Activated naive CD8-positive, alpha-beta T cell treated with anti-CD3 and anti-CD28 coated beads, Interleukin-2, amount 10 ng/mL, durations not matched to agents 7 days and 5 days (primary cell): ENCODE measurements around the gene RHBDL1. TPM values are rescaled to one million over a fixed set of nuclear protein-coding genes. Genes with fewer than 3 reads are reported as not detected.

Experiments
- ATAC-seq: fragments of 150-1000 bp; cut with Tn5 transposase; one replicate; pipeline ENCODE4 v1.10.0; 2021; ENCODE audit warnings: low read depth, moderate library complexity
- POLR2A ChIA-PET: fragments of 350-600 bp; sonication (Branson Sonifier 250); formaldehyde crosslinking; loops from one replicate; lab custom pipeline; 2021; ENCODE audit warnings: antibody characterized with exemption; lab: Charles Lee
- DNase-seq: peaks from one replicate; pipeline ENCODE4 v3.0.0; 2021
- H3K27ac Mint-ChIP-seq: one replicate; pipeline ENCODE4 v1.8.0; 2022; ENCODE audit warnings: mild to moderate bottlenecking, mixed read lengths
- H3K27me3 Mint-ChIP-seq: one replicate; pipeline ENCODE4 v1.8.0; 2022; ENCODE audit warnings: mild to moderate bottlenecking, moderate library complexity, mixed read lengths
- H3K36me3 Mint-ChIP-seq: one replicate; pipeline ENCODE4 v1.8.0; 2021; ENCODE audit warnings: mild to moderate bottlenecking, mixed read lengths
- H3K4me1 Mint-ChIP-seq: one replicate; pipeline ENCODE4 v1.8.0; 2021; ENCODE audit warnings: mixed read lengths
- H3K4me3 Mint-ChIP-seq: one replicate; pipeline ENCODE4 v1.8.0; 2022; ENCODE audit warnings: mild to moderate bottlenecking, moderate library complexity, mixed read lengths
- H3K9me3 Mint-ChIP-seq: one replicate; pipeline ENCODE4 v1.8.0; 2021; ENCODE audit warnings: mixed read lengths
- total RNA-seq, 2 experiments: library from RNA; stranded (reverse); gene quantifications; one replicate each; pipeline ENCODE4 v1.2.3, GENCODE V29; 2021

Gene RHBDL1
- total RNA-seq, 2 experiments from 2014 or later, result 1.1 to 1.7 TPM

DNA sequence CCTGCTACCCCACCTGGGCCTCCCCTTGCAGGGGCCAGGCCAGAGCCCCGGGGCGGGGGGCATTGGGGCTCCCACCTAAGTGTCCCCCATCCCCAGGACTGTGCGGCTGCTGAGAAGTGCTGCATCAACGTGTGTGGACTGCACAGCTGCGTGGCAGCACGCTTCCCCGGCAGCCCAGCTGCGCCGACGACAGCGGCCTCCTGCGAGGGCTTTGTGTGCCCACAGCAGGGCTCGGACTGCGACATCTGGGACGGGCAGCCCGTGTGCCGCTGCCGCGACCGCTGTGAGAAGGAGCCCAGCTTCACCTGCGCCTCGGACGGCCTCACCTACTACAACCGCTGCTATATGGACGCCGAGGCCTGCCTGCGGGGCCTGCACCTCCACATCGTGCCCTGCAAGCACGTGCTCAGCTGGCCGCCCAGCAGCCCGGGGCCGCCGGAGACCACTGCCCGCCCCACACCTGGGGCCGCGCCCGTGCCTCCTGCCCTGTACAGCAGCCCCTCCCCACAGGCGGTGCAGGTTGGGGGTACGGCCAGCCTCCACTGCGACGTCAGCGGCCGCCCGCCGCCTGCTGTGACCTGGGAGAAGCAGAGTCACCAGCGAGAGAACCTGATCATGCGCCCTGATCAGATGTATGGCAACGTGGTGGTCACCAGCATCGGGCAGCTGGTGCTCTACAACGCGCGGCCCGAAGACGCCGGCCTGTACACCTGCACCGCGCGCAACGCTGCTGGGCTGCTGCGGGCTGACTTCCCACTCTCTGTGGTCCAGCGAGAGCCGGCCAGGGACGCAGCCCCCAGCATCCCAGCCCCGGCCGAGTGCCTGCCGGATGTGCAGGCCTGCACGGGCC, 42.8 kb upstream of the RHBDL1 start:
- Mint-ChIP-seq H3K4me1 (peaks cover 6% of the 10 kb centered on the region), H3K36me3 (no peaks in the 10 kb centered on the region), H3K4me3 (no peak overlapping the region), H3K9me3 (no peaks in the 10 kb centered on the region), H3K27me3 (no peaks in the 10 kb centered on the region), H3K27ac (no peak overlapping the region)
- POLR2A ChIA-PET, result no interaction called here
- DNase-seq (no peak), ATAC-seq (no peak)

DNA sequence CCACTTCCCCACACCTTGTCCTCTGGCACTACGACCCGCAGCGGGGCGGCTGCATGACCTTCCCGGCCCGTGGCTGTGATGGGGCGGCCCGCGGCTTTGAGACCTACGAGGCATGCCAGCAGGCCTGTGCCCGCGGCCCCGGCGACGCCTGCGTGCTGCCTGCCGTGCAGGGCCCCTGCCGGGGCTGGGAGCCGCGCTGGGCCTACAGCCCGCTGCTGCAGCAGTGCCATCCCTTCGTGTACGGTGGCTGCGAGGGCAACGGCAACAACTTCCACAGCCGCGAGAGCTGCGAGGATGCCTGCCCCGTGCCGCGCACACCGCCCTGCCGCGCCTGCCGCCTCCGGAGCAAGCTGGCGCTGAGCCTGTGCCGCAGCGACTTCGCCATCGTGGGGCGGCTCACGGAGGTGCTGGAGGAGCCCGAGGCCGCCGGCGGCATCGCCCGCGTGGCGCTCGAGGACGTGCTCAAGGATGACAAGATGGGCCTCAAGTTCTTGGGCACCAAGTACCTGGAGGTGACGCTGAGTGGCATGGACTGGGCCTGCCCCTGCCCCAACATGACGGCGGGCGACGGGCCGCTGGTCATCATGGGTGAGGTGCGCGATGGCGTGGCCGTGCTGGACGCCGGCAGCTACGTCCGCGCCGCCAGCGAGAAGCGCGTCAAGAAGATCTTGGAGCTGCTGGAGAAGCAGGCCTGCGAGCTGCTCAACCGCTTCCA, 42.0 kb upstream of the RHBDL1 start:
- no peaks in the 10 kb centered on the region for H3K9me3 Mint-ChIP-seq
- POLR2A ChIA-PET, result no interaction called here
- DNase-seq, result no peak
- no peak overlapping the region for H3K27ac Mint-ChIP-seq
- peaks cover 6% of the 10 kb centered on the region for H3K4me1 Mint-ChIP-seq
- H3K27me3 Mint-ChIP-seq, result no peaks in the 10 kb centered on the region
- H3K4me3 Mint-ChIP-seq, result no peak overlapping the region
- H3K36me3 Mint-ChIP-seq, result no peaks in the 10 kb centered on the region
- ATAC-seq, result no peak

DNA sequence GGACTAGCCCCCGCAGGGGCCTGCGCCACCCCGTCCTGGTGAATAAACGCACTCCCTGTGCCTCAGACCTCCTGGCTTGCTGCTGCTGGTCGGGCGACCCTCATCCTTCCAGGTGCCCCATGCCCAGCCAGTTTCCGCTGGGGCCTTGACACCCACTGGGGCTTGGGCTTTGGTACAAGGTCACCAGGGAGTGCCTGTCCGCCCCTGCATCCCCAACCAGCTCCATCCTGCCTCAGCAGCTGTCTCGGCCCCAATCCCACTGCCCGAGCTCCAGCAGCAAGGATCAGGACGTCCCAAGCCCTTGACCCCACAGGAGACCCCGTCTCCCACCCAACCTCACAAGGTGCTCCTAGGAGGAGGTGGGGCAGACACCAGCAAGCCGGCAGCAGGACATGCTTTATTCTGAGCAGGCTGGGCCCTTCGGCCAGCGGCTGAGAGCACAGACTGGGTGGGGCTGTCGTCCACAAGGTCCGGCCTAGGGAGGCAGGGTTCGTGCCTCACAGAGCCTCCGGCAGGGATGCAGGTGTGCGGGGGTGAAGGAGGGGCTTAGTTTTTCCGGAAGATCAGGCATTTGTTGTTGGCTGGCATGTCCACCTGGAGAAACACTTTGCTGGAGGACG, 41.3 kb upstream of the RHBDL1 start:
- H3K27me3 Mint-ChIP-seq, result no peaks in the 10 kb centered on the region
- no peak for DNase-seq
- no peaks in the 10 kb centered on the region for H3K36me3 Mint-ChIP-seq
- H3K4me3 Mint-ChIP-seq, result peak overlapping the region; percentile 40
- no peaks in the 10 kb centered on the region for H3K9me3 Mint-ChIP-seq
- POLR2A ChIA-PET, result no interaction called here
- ATAC-seq, result no peak
- H3K27ac Mint-ChIP-seq, result no peak overlapping the region
- peaks cover 6% of the 10 kb centered on the region for H3K4me1 Mint-ChIP-seq

DNA sequence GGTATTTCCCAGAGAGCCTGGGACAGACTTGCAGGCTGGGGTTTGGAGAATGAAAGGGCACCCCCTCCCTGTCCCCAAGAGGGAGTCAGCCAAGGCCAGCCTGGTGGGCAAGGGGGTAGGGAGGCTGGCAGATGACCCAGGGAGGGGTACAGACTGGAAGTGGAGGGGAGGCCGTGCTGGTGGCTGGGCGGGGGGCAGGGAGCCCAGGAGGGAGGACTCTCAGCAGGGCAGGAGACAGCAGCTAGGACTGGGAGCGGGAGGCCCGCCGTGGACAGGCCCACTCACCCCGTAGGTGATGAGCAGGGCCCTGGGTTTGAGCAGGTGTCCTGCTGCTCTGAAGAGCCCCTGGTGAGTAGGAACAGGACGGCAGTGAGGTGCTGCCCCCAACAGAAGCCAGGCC, 40.5 kb upstream of the RHBDL1 start:
- no peaks in the 10 kb centered on the region for H3K36me3 Mint-ChIP-seq
- H3K9me3 Mint-ChIP-seq, result no peaks in the 10 kb centered on the region
- peak overlapping the region; percentile 75 for H3K4me3 Mint-ChIP-seq
- H3K4me1 Mint-ChIP-seq, result peaks cover 6% of the 10 kb centered on the region
- POLR2A ChIA-PET, result no interaction called here
- no peak overlapping the region for H3K27ac Mint-ChIP-seq
- DNase-seq, result no peak
- ATAC-seq, result no peak
- H3K27me3 Mint-ChIP-seq, result no peaks in the 10 kb centered on the region

DNA sequence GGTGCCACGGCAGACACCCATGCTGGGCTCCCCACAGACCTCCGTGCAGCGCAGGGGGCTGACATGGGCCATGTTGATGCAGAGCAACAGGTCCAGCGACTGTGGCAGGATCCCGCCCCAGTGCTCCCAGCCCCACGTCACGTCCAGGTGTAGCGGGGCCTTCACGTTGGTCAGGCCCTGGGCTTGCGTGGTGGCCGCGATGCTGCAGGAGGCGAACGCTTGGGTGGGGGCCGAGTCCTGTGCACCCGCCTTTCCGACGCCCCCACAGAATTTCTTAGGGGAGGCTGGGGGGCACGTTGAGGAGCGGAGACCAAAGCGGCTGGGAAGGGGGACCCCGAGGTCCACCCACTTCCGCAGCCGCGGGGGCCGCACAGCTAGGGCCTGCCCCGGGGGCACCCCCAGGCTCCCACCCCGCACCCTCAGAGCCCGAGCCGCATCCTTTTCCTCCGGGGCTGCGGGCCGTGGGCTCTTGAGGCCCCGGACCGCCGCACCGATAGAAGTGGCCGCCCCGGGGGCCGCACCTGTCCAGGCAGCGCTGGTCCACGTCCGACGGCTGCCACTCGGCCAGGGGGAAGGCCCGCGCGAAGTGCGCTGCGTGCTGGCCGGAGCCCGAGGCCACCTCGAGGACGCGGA, 39.8 kb upstream of the RHBDL1 start:
- peaks cover 6% of the 10 kb centered on the region for H3K4me1 Mint-ChIP-seq
- POLR2A ChIA-PET, result interaction anchor here (0.6 to 2.5 kb wide), 14 partner anchors 13 to 588 kb away, joined by 3 to 13 read pairs (median 4); partner anchors contain the start of genes CAPN15, CHTF18, NHLRC4 and RHOT2
- ATAC-seq (peak; percentile 10), DNase-seq (no peak)
- H3K27me3 Mint-ChIP-seq, result no peaks in the 10 kb centered on the region
- H3K27ac Mint-ChIP-seq, result no peak overlapping the region
- H3K9me3 Mint-ChIP-seq, result no peaks in the 10 kb centered on the region
- H3K4me3 Mint-ChIP-seq, result peak overlapping the region; percentile 62
- H3K36me3 Mint-ChIP-seq, result no peaks in the 10 kb centered on the region

DNA sequence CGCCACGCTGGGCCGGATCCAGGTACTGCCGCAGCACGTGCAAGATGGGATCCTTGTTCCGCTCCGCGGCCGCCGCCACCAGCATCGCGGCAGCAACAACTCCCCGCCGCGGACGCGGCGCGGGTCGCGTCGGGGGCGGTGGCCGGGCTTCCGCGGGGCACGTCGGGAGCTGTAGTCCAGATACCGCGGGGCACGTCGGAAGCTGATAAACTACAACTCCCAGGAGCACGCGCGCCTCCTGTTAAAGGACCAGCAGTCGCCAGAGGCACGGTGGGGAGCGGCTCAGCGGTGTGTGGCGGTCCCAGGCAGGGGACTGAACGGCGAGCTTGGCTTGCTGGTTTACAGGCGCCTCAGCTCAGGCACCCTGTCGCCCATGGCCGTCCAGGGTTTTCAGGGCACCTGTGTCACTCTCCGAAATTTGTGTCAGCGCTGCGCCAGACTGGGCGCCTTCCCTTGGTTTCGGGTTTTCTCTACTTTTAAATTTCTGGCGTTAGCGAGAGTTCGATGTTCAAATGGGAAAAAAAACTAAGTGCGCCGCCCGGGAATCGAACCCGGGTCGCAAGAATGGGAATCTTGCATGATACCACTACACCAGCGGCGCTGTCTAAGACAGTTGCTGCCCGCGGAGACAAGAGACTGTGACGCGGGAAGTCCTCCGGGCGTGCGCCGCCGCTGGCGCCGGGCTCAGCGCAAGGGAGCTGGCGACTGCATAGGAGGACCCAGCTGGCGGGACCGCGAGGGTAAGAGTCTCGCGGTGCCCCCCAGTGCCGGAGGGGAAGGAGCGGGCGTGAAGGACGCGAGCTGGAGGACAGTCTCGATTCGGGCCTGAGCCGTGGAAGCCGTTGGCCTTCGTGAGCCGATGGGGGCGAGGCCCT, 39.0 kb upstream of the RHBDL1 start, which contains the start of gene METTL26:
METTL26 (minus strand) TSS at position 100 of the 875 bp plus-strand sequence; CDS start at position 85, 15 bp downstream.
- POLR2A ChIA-PET, result interaction anchor here (0.6 to 2.5 kb wide), 15 partner anchors 12 to 587 kb away, joined by 3 to 13 read pairs (median 5); partner anchors contain the start of genes CAPN15, CHTF18, NHLRC4 and RAB40C
- H3K9me3 Mint-ChIP-seq, result no peaks in the 10 kb centered on the region
- ATAC-seq (peak; percentile 76), DNase-seq (peak; percentile 96)
- H3K27ac Mint-ChIP-seq, result peak within 1 kb of the TSS; percentile 94
- peak within 1 kb of the TSS; percentile 94 for H3K4me3 Mint-ChIP-seq
- H3K36me3 Mint-ChIP-seq, result no peaks in the 10 kb centered on the region
- H3K4me1 Mint-ChIP-seq, result peaks cover 6% of the 10 kb centered on the region
- no peaks in the 10 kb centered on the region for H3K27me3 Mint-ChIP-seq

DNA sequence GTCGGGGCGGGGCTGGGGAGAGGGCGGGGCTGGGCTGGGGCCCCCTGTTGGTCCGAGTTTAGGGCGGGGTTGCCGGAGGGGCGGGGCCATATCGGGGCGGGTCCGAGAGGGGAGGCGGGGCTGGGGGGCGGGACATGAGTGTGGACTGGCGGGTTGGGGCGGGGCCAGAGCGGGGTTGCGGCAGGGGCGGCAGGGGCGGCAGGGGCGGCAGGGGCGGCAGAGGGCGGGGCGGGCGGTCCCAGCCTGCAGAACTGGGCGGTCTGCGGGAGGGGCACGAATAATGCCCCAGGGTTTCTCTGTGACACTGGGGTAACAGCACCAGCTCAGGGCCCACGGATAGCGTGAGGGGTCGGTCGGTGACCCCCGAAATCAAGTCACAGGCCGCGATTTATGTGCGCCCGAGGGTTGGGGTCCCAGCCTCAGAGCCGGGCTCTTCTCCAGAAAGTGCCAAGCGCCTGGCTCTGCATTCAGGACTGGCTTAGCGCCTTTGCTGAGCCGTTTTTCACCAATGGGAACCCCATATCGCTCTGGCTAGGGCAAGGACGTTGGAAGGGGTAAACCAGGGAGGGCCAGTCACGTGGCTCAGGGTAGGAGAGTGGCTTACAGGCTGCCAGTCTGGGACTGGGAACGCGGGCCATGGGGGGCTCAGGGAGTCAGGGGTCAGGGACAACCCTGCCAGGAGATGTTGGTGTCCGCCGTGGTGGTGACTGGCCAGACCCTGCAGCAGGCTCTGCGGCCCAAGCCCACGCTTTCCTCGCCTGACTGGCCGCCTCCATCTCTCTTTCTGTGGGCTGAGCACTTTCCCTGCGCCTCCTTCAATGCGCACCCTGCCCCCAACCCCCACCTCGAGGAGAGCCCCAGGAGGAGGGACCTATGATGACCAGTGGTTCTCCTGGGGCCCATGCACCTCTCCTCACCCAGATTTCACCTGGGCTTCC, 38.1 kb upstream of the RHBDL1 start:
- Mint-ChIP-seq H3K27ac (peak overlapping the region; percentile 94), H3K4me1 (peaks cover 6% of the 10 kb centered on the region), H3K36me3 (no peaks in the 10 kb centered on the region), H3K9me3 (no peaks in the 10 kb centered on the region), H3K4me3 (peak overlapping the region; percentile 94), H3K27me3 (no peaks in the 10 kb centered on the region)
- ATAC-seq (peak; percentile 2), DNase-seq (no peak)
- POLR2A ChIA-PET, result interaction anchor here (1.1 to 2.5 kb wide), 10 partner anchors 12 to 282 kb away, joined by 3 to 13 read pairs (median 5); partner anchors contain the start of genes CAPN15, CHTF18, NHLRC4 and RAB40C

DNA sequence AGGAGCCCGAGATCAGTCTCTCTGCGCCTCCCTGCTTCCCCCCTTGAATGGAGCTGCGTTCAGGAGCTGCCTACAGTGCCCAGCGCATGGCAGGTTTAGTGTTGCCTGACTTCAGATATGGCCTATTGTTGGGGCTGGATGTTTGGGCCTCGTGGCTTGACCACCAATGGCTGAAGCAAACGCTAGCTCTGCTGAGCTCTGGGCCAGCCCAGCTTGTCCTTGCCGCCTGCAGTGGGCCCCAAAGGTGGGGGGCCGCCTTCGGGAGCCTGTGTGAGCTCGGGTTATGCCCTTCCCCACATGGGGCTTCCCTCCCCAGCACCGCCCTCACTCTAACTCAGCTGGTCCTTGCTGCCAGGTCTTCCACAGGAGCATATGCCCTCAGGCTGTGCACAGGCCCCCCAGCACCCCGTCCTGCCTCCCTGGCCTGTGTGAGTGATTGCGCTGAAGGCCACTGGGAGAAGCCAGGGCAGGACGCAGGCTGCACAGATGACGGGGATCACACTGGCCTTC, 37.4 kb upstream of the RHBDL1 start:
- POLR2A ChIA-PET, result interaction anchor here (0.5 kb wide), 1 partner anchor 524 kb away, joined by 4 read pairs; no protein-coding TSS in a partner anchor
- H3K36me3 Mint-ChIP-seq, result no peaks in the 10 kb centered on the region
- no peaks in the 10 kb centered on the region for H3K9me3 Mint-ChIP-seq
- H3K4me1 Mint-ChIP-seq, result peaks cover 9% of the 10 kb centered on the region
- DNase-seq (no peak), ATAC-seq (no peak)
- no peaks in the 10 kb centered on the region for H3K27me3 Mint-ChIP-seq
- no peak overlapping the region for H3K4me3 Mint-ChIP-seq
- no peak overlapping the region for H3K27ac Mint-ChIP-seq

DNA sequence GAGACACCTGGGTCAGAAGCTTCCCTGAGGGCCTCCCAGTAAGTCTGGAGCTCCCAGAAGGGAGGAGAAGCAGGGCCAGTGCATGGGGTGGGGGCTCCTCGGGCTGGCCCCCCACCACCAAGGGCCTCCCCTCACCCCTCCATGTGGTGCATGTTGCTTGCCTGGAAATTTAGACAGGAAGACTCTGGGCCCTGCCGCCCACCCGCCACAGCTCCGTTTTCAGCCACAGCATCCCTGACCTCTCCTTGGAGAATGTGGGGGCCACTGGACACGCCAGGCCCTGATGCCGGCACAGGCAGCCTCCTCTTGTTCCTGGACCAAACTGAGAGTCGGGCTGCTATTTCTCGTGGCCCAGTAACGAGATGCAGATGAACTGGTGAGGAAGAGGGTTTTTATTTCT, 36.6 kb upstream of the RHBDL1 start:
- no peaks in the 10 kb centered on the region for H3K27me3 Mint-ChIP-seq
- no peaks in the 10 kb centered on the region for H3K9me3 Mint-ChIP-seq
- DNase-seq (no peak), ATAC-seq (no peak)
- no peak overlapping the region for H3K27ac Mint-ChIP-seq
- H3K36me3 Mint-ChIP-seq, result no peaks in the 10 kb centered on the region
- no peak overlapping the region for H3K4me3 Mint-ChIP-seq
- peaks cover 9% of the 10 kb centered on the region for H3K4me1 Mint-ChIP-seq
- POLR2A ChIA-PET, result no interaction called here

DNA sequence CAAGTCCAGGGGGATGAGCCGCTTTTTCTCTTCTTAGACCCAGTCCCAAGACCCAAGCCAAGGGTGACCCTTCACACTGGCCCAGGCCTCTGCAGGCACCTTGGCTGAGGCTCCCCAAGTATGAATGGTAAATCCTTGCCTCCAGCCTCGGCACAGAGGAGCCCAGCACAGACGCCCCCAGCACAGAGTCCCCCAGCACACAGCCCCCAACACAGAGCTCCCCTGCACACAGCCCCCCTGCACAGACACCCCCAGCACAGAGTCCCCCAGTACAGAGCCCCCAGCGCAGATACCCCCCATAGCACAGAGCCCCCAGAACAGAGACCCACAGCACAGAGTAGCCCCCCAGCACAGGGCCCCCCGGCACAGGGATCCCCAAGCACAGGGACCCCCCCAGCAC, 34.9 kb upstream of the RHBDL1 start:
- Mint-ChIP-seq H3K9me3 (no peaks in the 10 kb centered on the region), H3K36me3 (no peaks in the 10 kb centered on the region), H3K27ac (peak overlapping the region; percentile 67), H3K27me3 (no peaks in the 10 kb centered on the region), H3K4me3 (peak overlapping the region; percentile 70), H3K4me1 (peaks cover 11% of the 10 kb centered on the region)
- POLR2A ChIA-PET, result no interaction called here
- ATAC-seq, result no peak
- no peak for DNase-seq
